ENCODE results near the gene CDC42SE2. TPM values are rescaled to one million over a fixed set of nuclear protein-coding genes. Genes with fewer than 3 reads are reported as not detected.
"Not testable (repeated sequence)": the region's sequence is repeated elsewhere in the genome, so short reads cannot be mapped to it uniquely, and the experiment has no call there.

CDC42SE2 gene
- total RNA-seq, 1 donor from 2014 or later: 27.7 TPM

DNA sequence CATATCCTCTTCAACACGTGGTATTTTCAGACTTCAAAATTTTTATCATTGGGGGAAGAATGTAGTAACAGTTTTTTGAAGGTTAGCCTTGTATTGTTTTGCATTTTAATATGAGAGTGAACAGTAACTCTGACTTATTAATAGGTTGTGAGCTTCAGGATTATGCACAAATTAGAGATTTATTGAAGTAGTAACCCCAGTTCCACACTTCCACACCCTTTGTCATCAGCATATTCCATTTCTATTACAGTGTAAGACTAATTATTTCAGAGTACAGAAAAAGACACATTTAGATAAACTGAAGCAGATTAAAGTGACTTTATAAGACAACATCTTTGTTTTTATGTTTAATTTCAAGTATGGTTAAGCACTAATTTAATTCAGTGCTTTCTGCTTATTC, 105.7 kb downstream of the CDC42SE2 start:
- Histone ChIP-seq H3K36me3 (ENCODE audit: control insufficient read depth in 3 of 3, insufficient read depth in 3 of 3, low read length in 3 of 3) (peaks cover 0 to 2% (median 0%) of the 10 kb centered on the region in 3 donors), H3K4me3 (ENCODE audit: low read length in 3 of 3) (no peak overlapping the region), H3K27me3 (ENCODE audit: control insufficient read depth in 3 of 3, insufficient read depth in 3 of 3, low read length in 3 of 3) (no peaks in the 10 kb centered on the region), H3K9ac (ENCODE audit: low read depth in 1 of 3, low read length in 3 of 3) (no peak overlapping the region), H3K27ac (ENCODE audit: low read depth, low read length) (no peak overlapping the region), H3K9me3 (ENCODE audit: control insufficient read depth in 3 of 3, low read length in 3 of 3) (no peaks in the 10 kb centered on the region), H3K4me1 (ENCODE audit: control insufficient read depth in 3 of 3, insufficient read depth in 3 of 3, low read length in 3 of 3) (no peaks in the 10 kb centered on the region)

DNA sequence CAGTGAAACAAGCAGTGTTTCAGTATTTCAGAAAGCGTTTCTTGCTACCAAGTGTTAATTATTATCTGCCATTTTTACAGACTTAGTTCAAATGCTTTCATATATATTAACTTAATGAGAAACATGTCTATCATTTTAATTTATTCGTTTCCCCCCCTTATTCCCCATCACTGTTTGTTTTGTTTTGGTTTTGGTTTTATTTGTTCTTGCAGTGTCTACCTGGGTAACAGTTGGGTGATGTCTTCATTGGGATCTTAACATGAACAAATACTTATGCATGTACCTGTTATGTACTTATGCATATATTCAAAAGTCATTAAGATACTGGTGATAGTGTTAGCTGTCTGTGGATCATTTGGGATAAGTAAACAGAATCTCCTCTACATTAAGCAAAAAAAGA, 108.0 kb downstream of the CDC42SE2 start:
- Histone ChIP-seq H3K27me3 (ENCODE audit: control insufficient read depth in 3 of 3, insufficient read depth in 3 of 3, low read length in 3 of 3) (no peaks in the 10 kb centered on the region), H3K9ac (ENCODE audit: low read depth in 1 of 3, low read length in 3 of 3) (no peak overlapping the region), H3K27ac (ENCODE audit: low read depth, low read length) (no peak overlapping the region), H3K4me1 (ENCODE audit: control insufficient read depth in 3 of 3, insufficient read depth in 3 of 3, low read length in 3 of 3) (no peaks in the 10 kb centered on the region), H3K9me3 (ENCODE audit: control insufficient read depth in 3 of 3, low read length in 3 of 3) (no peaks in the 10 kb centered on the region), H3K4me3 (ENCODE audit: low read length in 3 of 3) (no peak overlapping the region), H3K36me3 (ENCODE audit: control insufficient read depth in 3 of 3, insufficient read depth in 3 of 3, low read length in 3 of 3) (peaks cover 0 to 2% (median 0%) of the 10 kb centered on the region in 3 donors)

DNA sequence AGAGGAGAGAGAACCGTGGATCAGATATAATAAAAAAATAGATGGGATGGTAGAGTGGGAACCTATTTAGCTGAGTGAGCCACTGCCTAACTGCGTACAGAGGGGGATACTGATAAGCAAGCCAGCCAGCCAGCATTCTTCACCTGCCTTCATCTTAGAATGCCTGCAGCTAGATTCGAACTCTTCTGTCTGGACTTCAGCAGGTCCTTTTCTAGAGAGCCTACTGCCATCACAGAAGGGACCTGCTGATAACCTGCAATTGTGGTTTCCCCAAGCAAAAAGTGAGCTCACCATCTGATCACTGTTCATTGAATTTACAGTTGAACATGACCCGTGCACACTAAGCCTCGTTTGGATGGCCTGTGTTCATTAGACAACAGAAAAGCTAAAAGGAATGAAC, 109.4 kb downstream of the CDC42SE2 start:
- Histone ChIP-seq H3K9ac (ENCODE audit: low read depth in 1 of 3, low read length in 3 of 3) (no peak overlapping the region), H3K4me1 (ENCODE audit: control insufficient read depth in 3 of 3, insufficient read depth in 3 of 3, low read length in 3 of 3) (no peaks in the 10 kb centered on the region), H3K36me3 (ENCODE audit: control insufficient read depth in 3 of 3, insufficient read depth in 3 of 3, low read length in 3 of 3) (no peaks in the 10 kb centered on the region), H3K4me3 (ENCODE audit: low read length in 3 of 3) (no peak overlapping the region), H3K27me3 (ENCODE audit: control insufficient read depth in 3 of 3, insufficient read depth in 3 of 3, low read length in 3 of 3) (no peaks in the 10 kb centered on the region), H3K9me3 (ENCODE audit: control insufficient read depth in 3 of 3, low read length in 3 of 3) (no peaks in the 10 kb centered on the region), H3K27ac (ENCODE audit: low read depth, low read length) (no peak overlapping the region)

DNA sequence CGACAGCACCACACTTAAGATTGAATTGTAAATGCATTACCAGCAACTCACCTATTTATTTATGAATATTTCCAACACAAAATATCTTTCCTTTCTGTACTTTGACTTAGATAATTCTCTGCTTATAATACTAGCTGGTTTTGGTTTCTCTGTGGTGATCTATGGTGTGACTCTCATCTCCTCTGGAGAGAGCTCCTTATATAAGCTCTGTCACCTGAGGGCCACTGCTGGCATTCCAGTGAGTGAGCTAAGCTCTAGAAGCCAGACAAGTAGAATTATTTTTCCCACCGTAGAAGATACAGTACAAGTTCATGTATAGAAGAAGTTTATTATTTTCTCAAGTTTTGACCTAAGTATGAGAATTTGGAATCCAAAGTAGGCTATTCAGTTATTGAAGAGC, 111.5 kb downstream of the CDC42SE2 start:
- Histone ChIP-seq H3K27ac (ENCODE audit: low read depth, low read length) (no peak overlapping the region), H3K4me3 (ENCODE audit: low read length in 3 of 3) (no peak overlapping the region), H3K27me3 (ENCODE audit: control insufficient read depth in 3 of 3, insufficient read depth in 3 of 3, low read length in 3 of 3) (no peaks in the 10 kb centered on the region), H3K9ac (ENCODE audit: low read depth in 1 of 3, low read length in 3 of 3) (no peak overlapping the region), H3K36me3 (ENCODE audit: control insufficient read depth in 3 of 3, insufficient read depth in 3 of 3, low read length in 3 of 3) (no peaks in the 10 kb centered on the region), H3K4me1 (ENCODE audit: control insufficient read depth in 3 of 3, insufficient read depth in 3 of 3, low read length in 3 of 3) (peaks cover 0 to 3% (median 0%) of the 10 kb centered on the region in 3 donors), H3K9me3 (ENCODE audit: control insufficient read depth in 3 of 3, low read length in 3 of 3) (no peaks in the 10 kb centered on the region)

DNA sequence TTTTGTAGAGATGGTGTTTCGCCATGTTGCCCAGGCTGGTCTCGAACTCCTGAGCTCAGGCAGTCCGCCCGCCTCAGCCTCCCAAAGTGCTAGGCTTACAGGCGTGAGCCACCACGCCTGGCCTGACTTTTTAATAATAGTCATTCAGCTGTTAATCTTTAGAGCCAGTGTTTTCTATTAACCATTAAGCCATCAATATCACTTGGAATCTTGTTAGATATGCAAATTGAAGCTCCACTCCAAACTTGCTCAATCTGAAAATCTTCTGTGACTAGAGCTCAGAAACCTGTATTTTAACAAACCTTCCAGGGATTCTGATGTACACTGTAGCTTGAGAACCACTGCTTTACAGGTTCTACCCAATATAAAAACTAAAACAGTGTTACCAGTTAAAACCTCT, 113.5 kb downstream of the CDC42SE2 start:
- Histone ChIP-seq H3K4me3 (ENCODE audit: low read length in 3 of 3) (no peak overlapping the region), H3K27ac (ENCODE audit: low read depth, low read length) (no peak overlapping the region), H3K27me3 (ENCODE audit: control insufficient read depth in 3 of 3, insufficient read depth in 3 of 3, low read length in 3 of 3) (no peaks in the 10 kb centered on the region), H3K9ac (ENCODE audit: low read depth in 1 of 3, low read length in 3 of 3) (no peak overlapping the region), H3K4me1 (ENCODE audit: control insufficient read depth in 3 of 3, insufficient read depth in 3 of 3, low read length in 3 of 3) (peaks cover 0 to 3% (median 0%) of the 10 kb centered on the region in 3 donors), H3K36me3 (ENCODE audit: control insufficient read depth in 3 of 3, insufficient read depth in 3 of 3, low read length in 3 of 3) (no peaks in the 10 kb centered on the region), H3K9me3 (ENCODE audit: control insufficient read depth in 3 of 3, low read length in 3 of 3) (no peaks in the 10 kb centered on the region)

DNA sequence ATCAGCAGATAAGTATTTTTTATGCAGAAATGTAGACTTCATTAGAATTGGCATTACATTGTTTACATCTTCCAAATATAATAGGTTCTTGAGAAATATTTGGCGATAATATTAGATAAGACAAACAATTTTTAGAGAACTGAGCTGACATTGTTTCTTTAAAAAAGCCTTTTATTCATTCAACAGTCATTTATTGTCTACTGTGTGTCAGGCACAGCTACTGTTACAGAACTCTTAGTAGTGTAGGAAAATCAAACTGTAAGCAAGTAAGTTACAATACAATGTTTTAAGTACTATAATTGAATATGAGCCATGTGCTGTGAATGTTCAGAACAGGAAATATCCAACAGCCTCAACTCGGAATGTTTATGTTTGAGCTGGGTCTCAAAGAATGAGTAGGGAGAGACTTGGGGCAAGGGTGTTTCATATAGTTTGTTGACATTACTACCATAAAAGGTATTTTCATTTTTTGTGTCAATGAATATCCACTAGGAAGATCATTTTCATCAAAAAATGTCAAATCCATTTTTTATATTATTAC, 114.0 kb downstream of the CDC42SE2 start:
- H3K27ac ChIP-seq (ENCODE audit: low read depth, low read length): no peak overlapping the region
- H3K4me1 ChIP-seq (ENCODE audit: control insufficient read depth in 3 of 3, insufficient read depth in 3 of 3, low read length in 3 of 3): peaks cover 0 to 3% (median 0%) of the 10 kb centered on the region in 3 donors
- H3K36me3 ChIP-seq (ENCODE audit: control insufficient read depth in 3 of 3, insufficient read depth in 3 of 3, low read length in 3 of 3): no peaks in the 10 kb centered on the region
- no peak overlapping the region for H3K4me3 ChIP-seq (ENCODE audit: low read length in 3 of 3)
- no peak overlapping the region for H3K9ac ChIP-seq (ENCODE audit: low read depth in 1 of 3, low read length in 3 of 3)
- no peaks in the 10 kb centered on the region for H3K27me3 ChIP-seq (ENCODE audit: control insufficient read depth in 3 of 3, insufficient read depth in 3 of 3, low read length in 3 of 3)
- no peaks in the 10 kb centered on the region for H3K9me3 ChIP-seq (ENCODE audit: control insufficient read depth in 3 of 3, low read length in 3 of 3)

DNA sequence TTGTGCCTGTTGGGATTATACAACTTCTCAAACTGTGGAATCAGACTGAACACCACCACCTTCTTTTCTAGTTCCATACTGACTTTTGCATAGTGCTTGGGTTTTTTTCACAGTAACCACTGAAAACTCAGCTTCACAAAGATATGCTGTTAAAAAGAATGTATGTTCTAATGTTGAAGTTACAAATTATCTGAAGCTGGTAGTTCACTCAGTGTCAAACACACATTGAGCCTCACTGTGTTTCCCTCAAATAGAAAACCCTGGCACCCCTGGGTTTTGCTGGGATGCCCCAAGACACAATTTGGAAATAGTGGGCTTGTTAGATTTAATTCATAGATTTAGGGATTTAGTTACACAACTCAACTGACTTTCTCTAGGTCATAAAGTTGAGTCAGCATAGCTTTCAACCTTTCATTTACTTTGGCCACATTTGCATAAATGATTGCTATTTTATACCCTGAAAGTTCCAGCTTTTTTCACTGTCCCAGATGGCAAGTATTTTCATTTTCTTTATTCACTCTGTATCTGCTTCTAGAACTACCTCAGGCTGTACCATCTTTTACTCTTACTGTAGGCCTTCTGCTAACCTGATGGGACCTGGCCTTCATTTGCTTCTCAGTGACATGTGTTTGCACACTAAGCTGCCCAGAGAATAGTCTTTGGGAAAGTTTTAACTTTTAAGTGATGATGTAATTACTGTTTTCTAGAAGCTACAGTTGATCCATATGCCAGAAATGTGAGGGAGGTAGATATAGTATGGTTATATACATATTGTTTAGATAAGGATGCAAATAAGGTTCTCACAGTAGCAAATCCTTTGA, 115.1 kb downstream of the CDC42SE2 start:
- peaks cover 0 to 3% (median 0%) of the 10 kb centered on the region in 3 donors for H3K4me1 ChIP-seq (ENCODE audit: control insufficient read depth in 3 of 3, insufficient read depth in 3 of 3, low read length in 3 of 3)

DNA sequence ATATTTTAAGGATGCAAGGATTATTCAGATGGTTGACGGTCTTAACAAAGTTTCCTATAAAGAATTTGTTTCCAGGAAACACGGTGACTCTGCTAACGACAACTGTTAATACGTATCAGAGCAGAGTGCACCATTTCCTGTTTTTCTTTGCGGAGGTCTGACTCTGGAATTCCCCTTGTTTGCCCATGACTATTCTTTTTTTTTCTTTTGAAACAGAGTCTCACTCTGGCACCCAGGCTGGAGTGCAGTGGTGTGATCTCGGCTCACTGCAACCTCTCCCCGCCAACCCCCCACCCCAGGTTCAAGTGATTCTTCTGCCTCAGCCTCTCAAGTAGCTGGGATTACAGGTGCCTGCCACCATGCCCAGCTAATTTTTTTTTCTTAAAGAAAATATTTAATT, 115.9 kb downstream of the CDC42SE2 start:
- Histone ChIP-seq H3K9me3 (ENCODE audit: control insufficient read depth in 3 of 3, low read length in 3 of 3) (no peaks in the 10 kb centered on the region), H3K36me3 (ENCODE audit: control insufficient read depth in 3 of 3, insufficient read depth in 3 of 3, low read length in 3 of 3) (no peaks in the 10 kb centered on the region), H3K9ac (ENCODE audit: low read depth in 1 of 3, low read length in 3 of 3) (no peak overlapping the region), H3K27ac (ENCODE audit: low read depth, low read length) (peak overlapping the region; percentile 78), H3K4me1 (ENCODE audit: control insufficient read depth in 3 of 3, insufficient read depth in 3 of 3, low read length in 3 of 3) (peaks cover 0 to 3% (median 0%) of the 10 kb centered on the region in 3 donors), H3K4me3 (ENCODE audit: low read length in 3 of 3) (no peak overlapping the region), H3K27me3 (ENCODE audit: control insufficient read depth in 3 of 3, insufficient read depth in 3 of 3, low read length in 3 of 3) (no peaks in the 10 kb centered on the region)

More for the DNA sequence above, 115.1 kb downstream of the CDC42SE2 start:
- H3K9me3 ChIP-seq (ENCODE audit: control insufficient read depth in 3 of 3, low read length in 3 of 3): no peaks in the 10 kb centered on the region
- no peaks in the 10 kb centered on the region for H3K36me3 ChIP-seq (ENCODE audit: control insufficient read depth in 3 of 3, insufficient read depth in 3 of 3, low read length in 3 of 3)
- H3K27me3 ChIP-seq (ENCODE audit: control insufficient read depth in 3 of 3, insufficient read depth in 3 of 3, low read length in 3 of 3): no peaks in the 10 kb centered on the region
- no peak overlapping the region for H3K4me3 ChIP-seq (ENCODE audit: low read length in 3 of 3)
- H3K27ac ChIP-seq (ENCODE audit: low read depth, low read length): peak overlapping the region; percentile 78
- no peak overlapping the region for H3K9ac ChIP-seq (ENCODE audit: low read depth in 1 of 3, low read length in 3 of 3)

DNA sequence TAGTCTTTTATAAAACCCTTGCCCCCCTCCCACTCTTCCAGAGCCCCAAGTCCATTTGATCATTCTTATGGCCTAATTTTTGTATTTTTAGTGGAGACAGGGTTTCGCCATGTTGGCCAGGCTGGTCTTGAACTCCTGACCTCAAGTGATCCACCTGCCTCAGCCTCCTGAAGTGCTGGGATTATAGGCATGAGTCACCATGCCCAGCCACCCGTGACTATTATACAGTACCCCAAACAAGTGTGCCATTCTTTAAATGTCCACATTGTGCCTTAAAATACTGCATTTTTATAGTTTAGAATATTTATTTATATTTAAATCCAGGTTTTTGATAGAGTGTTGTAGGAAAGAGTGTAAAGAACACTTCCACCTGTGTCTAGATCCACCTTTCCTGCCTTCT, 116.4 kb downstream of the CDC42SE2 start:
- H3K4me3 ChIP-seq (ENCODE audit: low read length in 3 of 3); H3K36me3 ChIP-seq (ENCODE audit: control insufficient read depth in 3 of 3, insufficient read depth in 3 of 3, low read length in 3 of 3); H3K9me3 ChIP-seq (ENCODE audit: control insufficient read depth in 3 of 3, low read length in 3 of 3); H3K9ac ChIP-seq (ENCODE audit: low read depth in 1 of 3, low read length in 3 of 3); H3K4me1 ChIP-seq (ENCODE audit: control insufficient read depth in 3 of 3, insufficient read depth in 3 of 3, low read length in 3 of 3); H3K27me3 ChIP-seq (ENCODE audit: control insufficient read depth in 3 of 3, insufficient read depth in 3 of 3, low read length in 3 of 3): not testable (repeated sequence)
- H3K27ac ChIP-seq (ENCODE audit: low read depth, low read length): peak overlapping the region; percentile 78

DNA sequence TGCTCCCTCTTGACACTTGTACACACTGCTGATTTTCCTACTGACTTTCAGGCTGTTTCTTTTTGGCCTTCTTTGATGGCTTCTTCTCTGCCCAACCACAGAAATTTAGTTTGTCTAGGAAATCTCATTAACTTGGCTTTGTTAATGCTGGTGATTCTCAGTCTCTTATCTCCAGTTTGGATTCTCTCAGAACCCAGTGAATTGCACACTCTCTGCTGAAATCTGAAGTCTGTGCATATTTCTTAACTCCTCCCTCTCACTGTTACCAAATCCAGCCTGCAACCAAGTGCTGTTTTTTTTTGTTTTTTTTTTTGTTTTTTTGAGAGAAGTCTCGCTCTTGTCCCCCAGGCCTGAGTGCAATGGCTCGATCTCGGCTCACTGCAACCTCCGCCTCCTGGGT, 117.2 kb downstream of the CDC42SE2 start:
- peaks cover 0 to 3% (median 0%) of the 10 kb centered on the region in 3 donors for H3K4me1 ChIP-seq (ENCODE audit: control insufficient read depth in 3 of 3, insufficient read depth in 3 of 3, low read length in 3 of 3)
- no peak overlapping the region for H3K9ac ChIP-seq (ENCODE audit: low read depth in 1 of 3, low read length in 3 of 3)
- peak overlapping the region; percentile 43 for H3K27ac ChIP-seq (ENCODE audit: low read depth, low read length)
- no peaks in the 10 kb centered on the region for H3K9me3 ChIP-seq (ENCODE audit: control insufficient read depth in 3 of 3, low read length in 3 of 3)
- peaks cover 0 to 3% (median 3%) of the 10 kb centered on the region in 3 donors for H3K36me3 ChIP-seq (ENCODE audit: control insufficient read depth in 3 of 3, insufficient read depth in 3 of 3, low read length in 3 of 3)
- no peak overlapping the region for H3K4me3 ChIP-seq (ENCODE audit: low read length in 3 of 3)
- H3K27me3 ChIP-seq (ENCODE audit: control insufficient read depth in 3 of 3, insufficient read depth in 3 of 3, low read length in 3 of 3): no peaks in the 10 kb centered on the region

Data from skeletal muscle tissue (tissue), 4 donors.